SJSA1 (cell line): ENCODE measurements around the gene RASSF8. TPM values are rescaled to one million over a fixed set of nuclear protein-coding genes. Genes with fewer than 3 reads are reported as not detected.

Source experiments
- total RNA-seq: library from RNA; depleted of rRNA; stranded (reverse); fragments of >200 nt; shearing (Covaris generic); gene quantifications from 2 replicates; pipeline ENCODE4 v1.2.3, GENCODE V29; 2014; rRNA removed

The RASSF8 gene
- total RNA-seq, 1 experiment from 2014 or later: 65.0 TPM

Other genes starting within 250 kb of the RASSF8 start
- 36.1 and 69.1 TPM in 2 replicates for gene BHLHE41, start 166.4 kb downstream of the RASSF8 start, total RNA-seq
- gene SSPN, start 236.9 kb downstream of the RASSF8 start, total RNA-seq: 35.6 and 37.1 TPM in 2 replicates